K562 (cell line): ENCODE results near the gene ATRIP. TPM values are rescaled to one million over a fixed set of nuclear protein-coding genes. Genes with fewer than 3 reads are reported as not detected.

ENCODE experiments used
- ATAC-seq: fragments of 200-7000 bp; cut with Tn5 transposase; 3 replicates; pipeline ENCODE4 v1.9.1; 2020; ENCODE audit warnings: moderate library complexity
- BruUV-seq: library from RNA; stranded (reverse); fragments of 400-500 nt; replicated peaks from 2 replicates; lab custom pipeline; 2021; lab: Mats Ljungman, UMichigan
- CTCF ChIA-PET: fragments of 300-600 bp; formaldehyde crosslinking; extraction: SDS; loops from one replicate; lab custom pipeline; 2021; ENCODE audit warnings: low intra/inter-chr PET ratio; lab: Yijun Ruan, JAX
- POLR2A ChIA-PET: fragments of 300-600, 350-650 bp; sonication (Branson Sonifier 250); formaldehyde crosslinking; extraction: SDS; loops from one replicate; lab custom pipeline; 2021; ENCODE audit warnings: antibody characterized with exemption, inconsistent platforms; lab: Yijun Ruan, JAX
- DNase-seq, 4 experiments: peaks; one replicate each; pipeline versions ENCODE4 v3.0.0 to v3.0.0-alpha.2; 2011 to 2018; ENCODE audit warnings: low spot score in 3 of 4, mixed read lengths in 3 of 4; ENCODE audit errors: extremely low read depth in 1 of 4
- FAIRE-seq: peaks from 2 replicates; lab custom pipeline; 2011; peaks lifted over from hg19 to GRCh38; lab: Jason Lieb, UNC
- H2AFZ ChIP-seq: 2 replicates; pipeline ENCODE4 v1.6.0; 2011; ENCODE audit warnings: low read depth, low read length, control low read depth, inconsistent platforms
- H3K27ac ChIP-seq: fragments of 200-600 bp; 3 replicates; pipeline ENCODE4 v1.8.0; 2011; ENCODE audit warnings: low read depth, mild to moderate bottlenecking, control low read depth, inconsistent platforms, low read length, moderate library complexity, mixed read lengths; ENCODE audit errors: extremely low read depth
- H3K27me3 ChIP-seq, 2 experiments: fragments of 300-600 bp in 1 of 2; 2 replicates in 1 of 2; 3 replicates in 1 of 2; pipeline versions ENCODE4 v1.6.0 to v1.8.0; 2011; ENCODE audit warnings: inconsistent platforms in 2 of 2, low read length in 2 of 2, mild to moderate bottlenecking in 1 of 2, mixed read lengths in 1 of 2, moderate library complexity in 1 of 2; ENCODE audit not compliant: control insufficient read depth in 2 of 2, insufficient read depth in 2 of 2
- H3K36me3 ChIP-seq: fragments of 300-600 bp; 3 replicates; pipeline ENCODE4 v1.8.0; 2011; ENCODE audit warnings: mild to moderate bottlenecking, low read length, inconsistent platforms; ENCODE audit not compliant: control insufficient read depth, insufficient read depth
- H3K4me1 ChIP-seq, 2 experiments: fragments of 200-600 bp in 1 of 2; replicated peaks in 1 of 2; 2 replicates in 1 of 2; 3 replicates in 1 of 2; pipeline versions ENCODE4 v1.5.1 to v1.8.0; 2011; ENCODE audit warnings: inconsistent platforms in 2 of 2, low read length in 2 of 2, mild to moderate bottlenecking in 1 of 2, mixed read lengths in 1 of 2, moderate library complexity in 1 of 2; ENCODE audit not compliant: control insufficient read depth in 2 of 2, insufficient read depth in 2 of 2
- H3K4me2 ChIP-seq: 2 replicates; pipeline ENCODE4 v1.6.1; 2011; ENCODE audit warnings: low read length, control low read depth, inconsistent platforms, mixed read lengths; ENCODE audit not compliant: insufficient read depth
- H3K4me3 ChIP-seq: fragments of 200-600 bp; sonication (generic), shearing (Covaris generic); 2 replicates; pipeline ENCODE4 v1.5.1; 2016; ENCODE audit warnings: control low read depth, inconsistent platforms
- H3K79me2 ChIP-seq: fragments of 200-600 bp; 3 replicates; pipeline ENCODE4 v1.8.0; 2011; ENCODE audit warnings: low read length, inconsistent platforms; ENCODE audit not compliant: control insufficient read depth, insufficient read depth
- H3K9ac ChIP-seq, 2 experiments: 2 replicates each; pipeline versions ENCODE4 v1.6.0 to v1.6.1; 2011; ENCODE audit warnings: low read depth in 2 of 2, low read length in 2 of 2, control low read depth in 1 of 2, inconsistent platforms in 1 of 2, mild to moderate bottlenecking in 1 of 2, mixed read lengths in 1 of 2; ENCODE audit not compliant: insufficient read depth in 1 of 2
- H3K9me1 ChIP-seq: one replicate; pipeline ENCODE4 v1.6.0; 2011; ENCODE audit warnings: inconsistent platforms, mild to moderate bottlenecking, low read length, moderate library complexity; ENCODE audit not compliant: control insufficient read depth, insufficient read depth
- H3K9me3 ChIP-seq: replicated peaks from 2 replicates; pipeline ENCODE4 v1.5.1; 2011; ENCODE audit warnings: low read depth, low read length, inconsistent platforms; ENCODE audit not compliant: control insufficient read depth, insufficient read depth
- H4K20me1 ChIP-seq: replicated peaks from 2 replicates; pipeline ENCODE4 v1.6.1; 2011; ENCODE audit warnings: low read length, inconsistent platforms, mixed read lengths; ENCODE audit not compliant: control insufficient read depth, insufficient read depth
- ETV5 ChIP-seq: sonication (generic); formaldehyde crosslinking; IDR thresholded peaks from 2 replicates; pipeline ENCODE4 v1.4.0; 2020; ENCODE audit warnings: low read depth, mild to moderate bottlenecking, missing genetic modification reagents
- NR2F6 ChIP-seq: fragments of 450-650 bp; formaldehyde crosslinking; IDR thresholded peaks from 2 replicates; pipeline ENCODE4 v1.4.0; 2020; ENCODE audit warnings: mild to moderate bottlenecking
- PHB ChIP-seq: fragments of 250-450 bp; sonication (Bioruptor Pico); IDR thresholded peaks from 2 replicates; pipeline ENCODE4 v1.5.0; 2021
- SRSF1 ChIP-seq: fragments of 200-400 bp; formaldehyde crosslinking; IDR thresholded peaks from 2 replicates; pipeline ENCODE4 v1.6.1; 2017; ENCODE audit warnings: mild to moderate bottlenecking, low read depth, low read length, moderate library complexity
- TAF1 ChIP-seq: IDR thresholded peaks from 2 replicates; pipeline ENCODE4 v1.6.1; 2011; ENCODE audit warnings: mild to moderate bottlenecking, low read length, moderate library complexity; ENCODE audit not compliant: insufficient read depth, control insufficient read depth, severe bottlenecking; ENCODE audit errors: extremely low read depth
- U2AF2 ChIP-seq: fragments of 200-400 bp; formaldehyde crosslinking; optimal IDR thresholded peaks from 2 replicates; pipeline ENCODE3; 2017; ENCODE audit warnings: low read depth, mild to moderate bottlenecking, low read length
- WGBS: fragments of 100-300 bp; shearing (Covaris generic); methylation state at CpG from one replicate; pipeline ENCODE4 v1.1.6; 2016; ENCODE audit warnings: low coverage, mixed read lengths; ENCODE audit not compliant: insufficient coverage; ENCODE audit errors: missing lambda C conversion rate; 5-methylcytosine and 5-hydroxymethylcytosine counted together
- in situ Hi-C: fragments of 300-500 bp; cut with MboI; formaldehyde crosslinking; loops from 4 replicates; pipeline ENCODE4 v1.15.0; 2018; ENCODE audit warnings: inconsistent platforms, mixed read lengths
- intact Hi-C: fragments of 100-400 bp; cut with micrococcal nuclease; formaldehyde crosslinking; loops from 2 replicates; pipeline ENCODE4 v1.14.2; 2022
- polyA plus RNA-seq, 8 experiments: library from polyadenylated mRNA; depleted of rRNA in 4 of 8; stranded (reverse) in 5 of 8; unstranded in 3 of 8; fragments of >200 nt; fragmentation: Nextera tagmentation in 2 of 8; fragmentation: Illumina TruSeq in 1 of 8; extraction: Ambion mirVana in 2 of 8; extraction: Trizol in 1 of 8; gene quantifications; 2 replicates each; pipeline versions ENCODE4 v1.2.1 to v1.2.3, GENCODE V29; 2011 to 2014; ENCODE audit warnings: inconsistent platforms in 1 of 8, missing spikeins in 1 of 8
- total RNA-seq, 7 experiments: library from RNA; depleted of rRNA in 6 of 7; stranded (reverse); fragments of >200 nt in 6 of 7; fragmentation: Illumina TruSeq in 2 of 7; extraction: Trizol in 2 of 7; gene quantifications; 2 replicates each; pipeline versions ENCODE4 v1.2.1 to v1.2.3, GENCODE V29; 2011 to 2021; ENCODE audit warnings: low replicate concordance in 1 of 7
- TF ChIP-seq, protein P1 (sequence below): sonication (generic); formaldehyde crosslinking; IDR thresholded peaks from 2 replicates; pipeline ENCODE4 v1.8.1; 2023; ENCODE audit warnings: mild to moderate bottlenecking, missing genetic modification reagents, moderate library complexity
- TF ChIP-seq, protein P2 (sequence below): fragments of 200-600 bp; sonication (generic); IDR thresholded peaks from one replicate; pipeline ENCODE4 v1.6.1; 2012; ENCODE audit warnings: mild to moderate bottlenecking, low read depth, low read length, inconsistent platforms

ATRIP gene
- total and polyA plus RNA-seq, 9 of the 15 experiments (the other 6 are each of a cell fraction or from before 2014, with no cell fraction given) = 1.7 to 15.7 (median 10.5) TPM

GRCh38 chr3:48404440-48405342 lies 41.8 kb upstream of the ATRIP start:
- no peak for ATAC-seq
- 50% methylated on average over 16 of the region's 21 CpGs for WGBS
- H4K20me1 ChIP-seq = 0 out of 2 replicates have a peak, but pooled peaks cover 6% of the 10 kb centered on the region
- H3K9me3 ChIP-seq = no peaks in the 10 kb centered on the region
- intact Hi-C loops = loop anchor here (5.0 to 10.0 kb wide), 3 partner anchors 100 to 210 kb away; partner anchors contain the start of gene SHISA5
- no peaks in the 10 kb centered on the region for H3K36me3 ChIP-seq
- H3K4me2 ChIP-seq = no peak overlapping the region
- H3K27me3 ChIP-seq = no peaks in the 10 kb centered on the region
- in situ Hi-C loops = loop anchor here (5.0 kb wide), 1 partner anchor 33 kb away; no protein-coding TSS in a partner anchor
- FAIRE-seq = no peak
- H3K4me3 ChIP-seq = no peak overlapping the region
- POLR2A ChIA-PET = interaction anchor here (0.6 to 0.7 kb wide), 3 partner anchors 22 to 989 kb away, joined by 3 read pairs; no protein-coding TSS in a partner anchor
- no peaks in the 10 kb centered on the region for H3K79me2 ChIP-seq
- no peak for DNase-seq
- H3K9ac ChIP-seq = peak overlapping the region in 1 of 2 experiments; percentile 23; a peak in 1 of 4 replicates
- peaks cover 0 to 3% of the 10 kb centered on the region in 2 experiments; a peak in 1 of 5 replicates for H3K4me1 ChIP-seq
- BruUV-seq = no TSS peak
- CTCF ChIA-PET = no interaction called here
- H3K27ac ChIP-seq = no peak overlapping the region
- no peak overlapping the region for H2AFZ ChIP-seq
- no peaks in the 10 kb centered on the region for H3K9me1 ChIP-seq
- TF ChIP-seq PHB (CRISPR knock-in tag) (no peak), U2AF2 (no peak), NR2F6 (no peak), ETV5 (no peak), SRSF1 (no peak), TAF1 (no peak)
- TF ChIP-seq, protein P1, sequence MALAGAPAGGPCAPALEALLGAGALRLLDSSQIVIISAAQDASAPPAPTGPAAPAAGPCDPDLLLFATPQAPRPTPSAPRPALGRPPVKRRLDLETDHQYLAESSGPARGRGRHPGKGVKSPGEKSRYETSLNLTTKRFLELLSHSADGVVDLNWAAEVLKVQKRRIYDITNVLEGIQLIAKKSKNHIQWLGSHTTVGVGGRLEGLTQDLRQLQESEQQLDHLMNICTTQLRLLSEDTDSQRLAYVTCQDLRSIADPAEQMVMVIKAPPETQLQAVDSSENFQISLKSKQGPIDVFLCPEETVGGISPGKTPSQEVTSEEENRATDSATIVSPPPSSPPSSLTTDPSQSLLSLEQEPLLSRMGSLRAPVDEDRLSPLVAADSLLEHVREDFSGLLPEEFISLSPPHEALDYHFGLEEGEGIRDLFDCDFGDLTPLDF = no peak
- TF ChIP-seq, protein P2, sequence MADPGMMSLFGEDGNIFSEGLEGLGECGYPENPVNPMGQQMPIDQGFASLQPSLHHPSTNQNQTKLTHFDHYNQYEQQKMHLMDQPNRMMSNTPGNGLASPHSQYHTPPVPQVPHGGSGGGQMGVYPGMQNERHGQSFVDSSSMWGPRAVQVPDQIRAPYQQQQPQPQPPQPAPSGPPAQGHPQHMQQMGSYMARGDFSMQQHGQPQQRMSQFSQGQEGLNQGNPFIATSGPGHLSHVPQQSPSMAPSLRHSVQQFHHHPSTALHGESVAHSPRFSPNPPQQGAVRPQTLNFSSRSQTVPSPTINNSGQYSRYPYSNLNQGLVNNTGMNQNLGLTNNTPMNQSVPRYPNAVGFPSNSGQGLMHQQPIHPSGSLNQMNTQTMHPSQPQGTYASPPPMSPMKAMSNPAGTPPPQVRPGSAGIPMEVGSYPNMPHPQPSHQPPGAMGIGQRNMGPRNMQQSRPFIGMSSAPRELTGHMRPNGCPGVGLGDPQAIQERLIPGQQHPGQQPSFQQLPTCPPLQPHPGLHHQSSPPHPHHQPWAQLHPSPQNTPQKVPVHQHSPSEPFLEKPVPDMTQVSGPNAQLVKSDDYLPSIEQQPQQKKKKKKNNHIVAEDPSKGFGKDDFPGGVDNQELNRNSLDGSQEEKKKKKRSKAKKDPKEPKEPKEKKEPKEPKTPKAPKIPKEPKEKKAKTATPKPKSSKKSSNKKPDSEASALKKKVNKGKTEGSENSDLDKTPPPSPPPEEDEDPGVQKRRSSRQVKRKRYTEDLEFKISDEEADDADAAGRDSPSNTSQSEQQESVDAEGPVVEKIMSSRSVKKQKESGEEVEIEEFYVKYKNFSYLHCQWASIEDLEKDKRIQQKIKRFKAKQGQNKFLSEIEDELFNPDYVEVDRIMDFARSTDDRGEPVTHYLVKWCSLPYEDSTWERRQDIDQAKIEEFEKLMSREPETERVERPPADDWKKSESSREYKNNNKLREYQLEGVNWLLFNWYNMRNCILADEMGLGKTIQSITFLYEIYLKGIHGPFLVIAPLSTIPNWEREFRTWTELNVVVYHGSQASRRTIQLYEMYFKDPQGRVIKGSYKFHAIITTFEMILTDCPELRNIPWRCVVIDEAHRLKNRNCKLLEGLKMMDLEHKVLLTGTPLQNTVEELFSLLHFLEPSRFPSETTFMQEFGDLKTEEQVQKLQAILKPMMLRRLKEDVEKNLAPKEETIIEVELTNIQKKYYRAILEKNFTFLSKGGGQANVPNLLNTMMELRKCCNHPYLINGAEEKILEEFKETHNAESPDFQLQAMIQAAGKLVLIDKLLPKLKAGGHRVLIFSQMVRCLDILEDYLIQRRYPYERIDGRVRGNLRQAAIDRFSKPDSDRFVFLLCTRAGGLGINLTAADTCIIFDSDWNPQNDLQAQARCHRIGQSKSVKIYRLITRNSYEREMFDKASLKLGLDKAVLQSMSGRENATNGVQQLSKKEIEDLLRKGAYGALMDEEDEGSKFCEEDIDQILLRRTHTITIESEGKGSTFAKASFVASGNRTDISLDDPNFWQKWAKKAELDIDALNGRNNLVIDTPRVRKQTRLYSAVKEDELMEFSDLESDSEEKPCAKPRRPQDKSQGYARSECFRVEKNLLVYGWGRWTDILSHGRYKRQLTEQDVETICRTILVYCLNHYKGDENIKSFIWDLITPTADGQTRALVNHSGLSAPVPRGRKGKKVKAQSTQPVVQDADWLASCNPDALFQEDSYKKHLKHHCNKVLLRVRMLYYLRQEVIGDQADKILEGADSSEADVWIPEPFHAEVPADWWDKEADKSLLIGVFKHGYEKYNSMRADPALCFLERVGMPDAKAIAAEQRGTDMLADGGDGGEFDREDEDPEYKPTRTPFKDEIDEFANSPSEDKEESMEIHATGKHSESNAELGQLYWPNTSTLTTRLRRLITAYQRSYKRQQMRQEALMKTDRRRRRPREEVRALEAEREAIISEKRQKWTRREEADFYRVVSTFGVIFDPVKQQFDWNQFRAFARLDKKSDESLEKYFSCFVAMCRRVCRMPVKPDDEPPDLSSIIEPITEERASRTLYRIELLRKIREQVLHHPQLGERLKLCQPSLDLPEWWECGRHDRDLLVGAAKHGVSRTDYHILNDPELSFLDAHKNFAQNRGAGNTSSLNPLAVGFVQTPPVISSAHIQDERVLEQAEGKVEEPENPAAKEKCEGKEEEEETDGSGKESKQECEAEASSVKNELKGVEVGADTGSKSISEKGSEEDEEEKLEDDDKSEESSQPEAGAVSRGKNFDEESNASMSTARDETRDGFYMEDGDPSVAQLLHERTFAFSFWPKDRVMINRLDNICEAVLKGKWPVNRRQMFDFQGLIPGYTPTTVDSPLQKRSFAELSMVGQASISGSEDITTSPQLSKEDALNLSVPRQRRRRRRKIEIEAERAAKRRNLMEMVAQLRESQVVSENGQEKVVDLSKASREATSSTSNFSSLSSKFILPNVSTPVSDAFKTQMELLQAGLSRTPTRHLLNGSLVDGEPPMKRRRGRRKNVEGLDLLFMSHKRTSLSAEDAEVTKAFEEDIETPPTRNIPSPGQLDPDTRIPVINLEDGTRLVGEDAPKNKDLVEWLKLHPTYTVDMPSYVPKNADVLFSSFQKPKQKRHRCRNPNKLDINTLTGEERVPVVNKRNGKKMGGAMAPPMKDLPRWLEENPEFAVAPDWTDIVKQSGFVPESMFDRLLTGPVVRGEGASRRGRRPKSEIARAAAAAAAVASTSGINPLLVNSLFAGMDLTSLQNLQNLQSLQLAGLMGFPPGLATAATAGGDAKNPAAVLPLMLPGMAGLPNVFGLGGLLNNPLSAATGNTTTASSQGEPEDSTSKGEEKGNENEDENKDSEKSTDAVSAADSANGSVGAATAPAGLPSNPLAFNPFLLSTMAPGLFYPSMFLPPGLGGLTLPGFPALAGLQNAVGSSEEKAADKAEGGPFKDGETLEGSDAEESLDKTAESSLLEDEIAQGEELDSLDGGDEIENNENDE = no peak
